Stimulated activated CD8-positive, alpha-beta memory T cell treated with anti-CD3 and anti-CD28 coated beads, Interleukin-12 subunit alpha, Interleukin-12 subunit beta, amount 100 ng/mL, for 1 hour (primary cell): ENCODE results near the gene NCF2.
"Not testable (repeated sequence)": the region's sequence is repeated elsewhere in the genome, so short reads cannot be mapped to it uniquely, and the experiment has no call there.

Experiments used
- DNase-seq: peaks from one replicate; pipeline ENCODE4 v3.0.0-alpha.2; 2020; ENCODE audit warnings: low read depth

Gene NCF2

GRCh38 chr1:183590244-183591191, at the start of gene NCF2:
Gene NCF2 (minus strand): TSS chr1:183590459. CDS start chr1:183590329, 130 bp downstream.
- no peak for DNase-seq

- DNase-seq, result no peak
Measured at GRCh38 chr1:183638649-183639387, 48.6 kb upstream of the NCF2 start.

- DNase-seq, result no peak
Measured at GRCh38 chr1:183636783-183637182, 46.5 kb upstream of the NCF2 start.

- no peak for DNase-seq
Measured at GRCh38 chr1:183636334-183636682, 46.0 kb upstream of the NCF2 start.

GRCh38 chr1:183635606-183636333, 45.5 kb upstream of the NCF2 start, which contains the start of gene ARPC5:
Gene ARPC5 (minus strand): TSS chr1:183635783. CDS start chr1:183635659, 124 bp downstream.
- peak; percentile 89 for DNase-seq

GRCh38 chr1:183635099-183635605, 44.9 kb upstream of the NCF2 start:
- DNase-seq, result no peak

- no peak for DNase-seq
Measured at GRCh38 chr1:183634429-183635065, 44.3 kb upstream of the NCF2 start.

GRCh38 chr1:183633676-183634343, 43.6 kb upstream of the NCF2 start:
- DNase-seq, result no peak

- DNase-seq, result no peak
Measured at GRCh38 chr1:183632964-183633363, 42.7 kb upstream of the NCF2 start.

GRCh38 chr1:183632114-183632513, 41.9 kb upstream of the NCF2 start:
- DNase-seq, result no peak

GRCh38 chr1:183630748-183631147, 40.5 kb upstream of the NCF2 start:
- DNase-seq, result no peak

GRCh38 chr1:183628537-183628936, 38.3 kb upstream of the NCF2 start:
- DNase-seq, result no peak

GRCh38 chr1:183626236-183626635, 36.0 kb upstream of the NCF2 start:
- not testable (repeated sequence) for DNase-seq

GRCh38 chr1:183622884-183623785, 32.9 kb upstream of the NCF2 start:
- DNase-seq, result peak; percentile 27

- no peak for DNase-seq
Measured at GRCh38 chr1:183622013-183622412, 31.8 kb upstream of the NCF2 start.

GRCh38 chr1:183620311-183620710, 30.1 kb upstream of the NCF2 start:
- no peak for DNase-seq

- DNase-seq, result no peak
Measured at GRCh38 chr1:183619781-183620180, 29.5 kb upstream of the NCF2 start.

GRCh38 chr1:183618202-183618601, 27.9 kb upstream of the NCF2 start:
- DNase-seq, result not testable (repeated sequence)

- DNase-seq, result not testable (repeated sequence)
Measured at GRCh38 chr1:183612975-183613374, 22.7 kb upstream of the NCF2 start.

- DNase-seq, result no peak
Measured at GRCh38 chr1:183612407-183612806, 22.1 kb upstream of the NCF2 start.
